ENCODE data around the gene PTH1R. TPM values are rescaled to one million over a fixed set of nuclear protein-coding genes. Genes with fewer than 3 reads are reported as not detected.

PTH1R gene
- total RNA-seq, 4 donors from 2014 or later: 1.8 to 5.4 (median 2.5) TPM

DNA sequence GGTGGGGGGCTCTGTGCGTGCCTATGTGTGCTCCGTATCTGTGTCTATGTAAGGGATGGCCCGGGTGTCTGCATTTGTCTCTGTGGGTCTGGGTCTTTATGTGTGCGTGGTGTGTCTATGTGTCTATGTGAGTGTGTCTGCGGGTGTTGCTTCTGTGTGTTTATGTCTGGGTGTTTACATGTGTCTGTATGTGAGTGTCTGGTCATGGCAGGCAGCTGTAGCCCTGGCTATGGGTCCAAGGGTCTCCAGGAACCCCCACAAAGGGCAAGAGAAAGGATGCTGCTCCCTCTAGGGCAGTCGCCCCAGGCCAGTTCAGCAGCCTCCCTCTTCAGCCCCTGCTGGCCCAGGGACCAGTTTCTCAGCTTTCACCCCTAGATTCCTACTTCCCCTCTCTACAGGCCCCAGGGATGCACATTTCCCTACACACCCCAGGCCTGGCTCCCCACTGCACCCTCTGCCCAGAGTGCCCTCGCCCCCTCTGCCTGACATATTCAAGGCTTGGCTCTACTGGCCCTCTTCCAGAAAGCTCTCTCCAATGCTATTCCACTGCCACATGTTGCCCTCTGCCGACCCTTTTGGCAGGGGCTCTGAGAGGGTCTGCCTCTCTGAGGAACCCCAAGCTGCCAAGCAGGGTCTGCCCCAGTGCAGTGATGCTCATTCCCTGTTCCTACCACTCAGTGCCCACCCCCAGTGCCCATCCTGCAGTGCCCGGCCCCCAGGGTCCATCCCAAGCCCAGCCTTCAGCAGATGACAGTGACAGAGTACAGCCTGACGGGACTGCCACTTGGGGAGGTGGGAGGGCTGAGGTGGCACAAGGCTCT, 13.2 kb upstream of the PTH1R start:
- DNase-seq (ENCODE audit: low spot score in 2 of 2): peak in 1 of 2 donors; percentile 85
- TF ChIP-seq, protein P1, sequence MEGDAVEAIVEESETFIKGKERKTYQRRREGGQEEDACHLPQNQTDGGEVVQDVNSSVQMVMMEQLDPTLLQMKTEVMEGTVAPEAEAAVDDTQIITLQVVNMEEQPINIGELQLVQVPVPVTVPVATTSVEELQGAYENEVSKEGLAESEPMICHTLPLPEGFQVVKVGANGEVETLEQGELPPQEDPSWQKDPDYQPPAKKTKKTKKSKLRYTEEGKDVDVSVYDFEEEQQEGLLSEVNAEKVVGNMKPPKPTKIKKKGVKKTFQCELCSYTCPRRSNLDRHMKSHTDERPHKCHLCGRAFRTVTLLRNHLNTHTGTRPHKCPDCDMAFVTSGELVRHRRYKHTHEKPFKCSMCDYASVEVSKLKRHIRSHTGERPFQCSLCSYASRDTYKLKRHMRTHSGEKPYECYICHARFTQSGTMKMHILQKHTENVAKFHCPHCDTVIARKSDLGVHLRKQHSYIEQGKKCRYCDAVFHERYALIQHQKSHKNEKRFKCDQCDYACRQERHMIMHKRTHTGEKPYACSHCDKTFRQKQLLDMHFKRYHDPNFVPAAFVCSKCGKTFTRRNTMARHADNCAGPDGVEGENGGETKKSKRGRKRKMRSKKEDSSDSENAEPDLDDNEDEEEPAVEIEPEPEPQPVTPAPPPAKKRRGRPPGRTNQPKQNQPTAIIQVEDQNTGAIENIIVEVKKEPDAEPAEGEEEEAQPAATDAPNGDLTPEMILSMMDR (IDR thresholded peaks at IDR 0.05): no peak
- no peak for TF ChIP-seq POLR2A (IDR thresholded peaks at IDR 0.05)
- no peak overlapping the region for H3K4me3 ChIP-seq (ENCODE audit: low read depth, poor library complexity, severe bottlenecking)
- intact Hi-C loops (cut with DNase I; ENCODE audit: low total_unique reads): no loop called here
- 82 to 87% methylated on average over 9 to 10 of the region's 10 CpGs for WGBS, 2 donors

DNA sequence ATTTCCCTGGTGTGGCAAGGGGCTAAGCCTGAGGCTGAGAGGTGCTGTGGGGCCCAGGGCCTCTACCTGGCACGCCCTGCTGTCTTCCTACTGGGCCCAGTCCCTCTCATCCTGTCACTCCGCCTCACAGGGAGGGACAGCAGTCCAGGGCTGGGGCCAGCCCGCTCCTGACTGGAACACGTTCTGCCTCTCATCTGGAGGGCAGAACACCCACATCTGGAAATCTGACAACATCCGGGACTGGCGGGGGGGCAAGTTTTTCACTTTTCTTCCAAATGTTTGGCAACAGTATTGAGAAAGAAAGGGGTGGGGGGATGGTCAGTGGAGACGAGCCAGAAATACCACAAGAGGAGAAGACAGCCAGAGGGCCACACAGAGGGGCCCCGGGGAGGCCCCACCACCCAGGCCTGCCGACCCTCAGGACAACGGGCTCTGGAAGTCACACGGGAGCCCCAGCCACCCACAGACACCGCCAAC, 12.5 kb upstream of the PTH1R start:
- H3K4me3 ChIP-seq (ENCODE audit: low read depth, poor library complexity, severe bottlenecking): no peak overlapping the region
- intact Hi-C loops (cut with DNase I; ENCODE audit: low total_unique reads): no loop called here
- WGBS, 2 donors: 46 to 47% methylated on average over 12 of the region's 12 CpGs
- no peak for TF ChIP-seq POLR2A (IDR thresholded peaks at IDR 0.05)
- TF ChIP-seq, protein P1 (IDR thresholded peaks at IDR 0.05): no peak
- DNase-seq (ENCODE audit: low spot score in 2 of 2): peak; percentile 45 to 92

DNA sequence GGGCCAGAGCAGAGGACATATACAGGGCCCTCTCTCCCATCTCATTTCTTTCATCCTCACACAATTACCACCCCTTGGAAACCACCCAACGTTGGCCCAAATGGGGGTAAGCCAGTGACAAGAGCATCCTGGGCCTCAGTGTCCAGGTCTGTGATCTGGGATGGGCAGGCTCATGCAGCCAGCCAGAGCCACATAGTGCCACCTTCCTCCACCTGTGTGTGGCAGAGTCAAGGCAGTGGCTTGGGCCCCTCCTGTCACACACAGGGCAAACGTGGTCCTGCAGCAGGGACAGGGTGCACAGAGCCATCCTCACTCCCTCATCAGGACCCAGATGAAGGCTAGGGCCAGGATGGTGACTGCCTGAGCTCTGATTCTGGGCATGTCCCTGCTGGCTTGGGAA, 12.0 kb upstream of the PTH1R start:
- H3K4me3 ChIP-seq (ENCODE audit: low read depth, poor library complexity, severe bottlenecking): no peak overlapping the region
- no peak for TF ChIP-seq POLR2A (IDR thresholded peaks at IDR 0.05)
- TF ChIP-seq, protein P1 (IDR thresholded peaks at IDR 0.05): no peak
- no peak for DNase-seq (ENCODE audit: low spot score in 2 of 2)
- WGBS, 2 donors: 53 to 77% methylated on average over 2 of the region's 2 CpGs
- intact Hi-C loops (cut with DNase I; ENCODE audit: low total_unique reads): no loop called here

DNA sequence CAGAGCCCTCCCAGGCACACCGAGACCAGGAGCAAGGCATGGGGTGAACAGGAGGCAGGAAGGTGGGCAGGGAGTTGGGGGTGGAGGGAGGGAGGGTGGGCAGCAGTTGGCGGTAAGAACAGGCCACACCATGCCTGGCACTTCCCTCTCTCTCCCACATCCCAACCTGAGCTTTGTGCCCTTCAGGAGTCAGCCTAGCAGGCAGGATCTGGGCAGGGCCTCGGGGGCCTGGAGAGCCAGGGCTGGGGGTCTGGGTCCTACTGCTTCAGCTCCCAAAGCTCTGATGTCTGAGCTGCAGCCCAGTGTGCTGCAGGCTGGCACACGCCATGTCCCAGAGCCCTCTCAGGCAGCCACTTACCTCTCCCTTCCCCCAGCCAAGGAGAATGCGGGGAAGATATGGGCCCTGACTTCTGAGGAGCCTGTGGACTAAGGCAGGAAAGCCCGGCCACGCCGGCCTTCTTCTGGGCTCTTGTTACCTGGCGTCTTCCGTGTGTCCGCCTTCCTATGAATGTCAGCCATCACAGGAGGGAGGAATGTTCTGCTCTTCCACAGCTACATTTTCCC, 11.4 kb upstream of the PTH1R start:
- no peak overlapping the region for H3K4me3 ChIP-seq (ENCODE audit: low read depth, poor library complexity, severe bottlenecking)
- WGBS, 2 donors: 80 to 81% methylated on average over 9 to 11 of the region's 11 CpGs
- DNase-seq (ENCODE audit: low spot score in 2 of 2): no peak
- intact Hi-C loops (cut with DNase I; ENCODE audit: low total_unique reads): no loop called here
- no peak for TF ChIP-seq POLR2A (IDR thresholded peaks at IDR 0.05)
- TF ChIP-seq, protein P1 (IDR thresholded peaks at IDR 0.05): no peak

DNA sequence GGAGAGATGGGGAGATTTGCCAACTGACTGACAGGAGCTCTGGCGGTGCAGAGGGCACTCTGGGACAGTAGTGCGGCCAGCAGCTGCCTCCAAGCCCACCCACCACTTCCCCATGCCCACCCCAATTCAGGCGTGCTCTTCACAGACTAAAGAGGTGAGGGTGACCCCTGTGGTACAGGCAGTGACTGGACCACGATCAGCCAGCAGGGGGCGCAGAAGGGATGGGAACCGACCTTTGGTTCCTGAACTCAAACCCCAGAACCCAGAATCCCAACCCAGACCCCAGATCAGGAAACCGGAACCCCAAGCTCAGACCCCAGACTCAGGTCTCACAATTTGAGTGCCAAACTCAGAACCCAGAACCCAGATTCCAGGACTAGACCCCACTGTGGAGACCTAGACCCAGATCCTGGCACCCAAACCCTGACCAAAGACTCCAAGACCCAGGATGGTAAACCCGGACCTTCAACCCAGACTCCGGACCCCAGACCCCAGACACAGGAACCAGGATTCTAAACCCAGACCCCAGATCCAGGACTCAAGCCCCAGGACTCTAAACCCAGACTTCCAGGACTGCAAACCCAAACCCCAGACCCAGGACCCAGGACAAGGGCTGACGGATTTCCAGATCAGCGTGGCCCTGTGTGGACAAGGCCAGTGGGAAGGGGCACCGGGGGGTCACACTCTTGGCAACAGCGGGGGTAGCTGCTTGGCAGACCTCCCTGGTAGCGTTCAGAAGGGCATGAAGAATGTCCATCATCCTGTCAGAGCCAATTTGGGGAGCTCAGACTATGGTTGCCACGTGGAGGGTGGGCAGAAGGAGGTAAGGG, 10.6 kb upstream of the PTH1R start:
- H3K4me3 ChIP-seq (ENCODE audit: low read depth, poor library complexity, severe bottlenecking): no peak overlapping the region
- TF ChIP-seq POLR2A (IDR thresholded peaks at IDR 0.05): no peak
- TF ChIP-seq, protein P1 (IDR thresholded peaks at IDR 0.05): peak in 1 of 3 donors; percentile 63
- intact Hi-C loops (cut with DNase I; ENCODE audit: low total_unique reads): no loop called here
- DNase-seq (ENCODE audit: low spot score in 2 of 2): peak; percentile 74 to 97
- 27 to 36% methylated on average over 15 of the region's 15 CpGs for WGBS, 2 donors
